ENCODE results near the gene SSTR3.

The SSTR3 gene

GRCh38 chr22:37179622-37180420 lies 32.5 kb downstream of the SSTR3 start:
- no peak overlapping the region for H2BK5ac ChIP-seq (ENCODE audit: low read depth, low read length, poor library complexity)
- no peak overlapping the region for H4K91ac ChIP-seq (ENCODE audit: low read depth, low read length)
- H3K4me1 ChIP-seq (ENCODE audit: control insufficient read depth in 1 of 2, insufficient read depth in 2 of 2, low read length in 2 of 2): peaks cover 35 to 36% of the 10 kb centered on the region in 2 experiments
- no peaks in the 10 kb centered on the region for H3K79me2 ChIP-seq (ENCODE audit: control insufficient read depth, insufficient read depth, low read length, poor library complexity)
- no peak overlapping the region for H4K12ac ChIP-seq (ENCODE audit: low read depth, low read length)
- no peak overlapping the region for H2AFZ ChIP-seq (ENCODE audit: insufficient read depth, low read length, poor library complexity)
- H3K14ac ChIP-seq (ENCODE audit: low read length): no peak overlapping the region
- H3K9me3 ChIP-seq (ENCODE audit: insufficient read depth, low read depth, low read length): no peaks in the 10 kb centered on the region
- no CpG with 5 or more reads among the region's 31 CpGs for WGBS (ENCODE audit: extremely low coverage, insufficient coverage, insufficient read length)
- no peak overlapping the region for H3K23ac ChIP-seq (ENCODE audit: low read length)
- H4K8ac ChIP-seq (ENCODE audit: low read depth, low read length): no peak overlapping the region
- H3K27me3 ChIP-seq (ENCODE audit: insufficient read depth, low read length): no peaks in the 10 kb centered on the region
- H2BK120ac ChIP-seq (ENCODE audit: insufficient read depth, low read length, poor library complexity): no peak overlapping the region
- no peak overlapping the region for H3K9ac ChIP-seq (ENCODE audit: low read length)
- no peak overlapping the region for H3K4me3 ChIP-seq (ENCODE audit: low read depth, low read length)
- peak overlapping the region; percentile 7 for H2BK12ac ChIP-seq (ENCODE audit: low read length)
- H3K4ac ChIP-seq (ENCODE audit: low read depth, low read length): no peak overlapping the region
- H3K79me1 ChIP-seq (ENCODE audit: low read length): peaks cover 22% of the 10 kb centered on the region
- H3K36me3 ChIP-seq (ENCODE audit: control insufficient read depth in 1 of 2, insufficient read depth in 2 of 2, low read length in 2 of 2): peaks cover 22 to 31% of the 10 kb centered on the region in 2 experiments
- H3K18ac ChIP-seq (ENCODE audit: low read length): no peak overlapping the region
- H3K4me2 ChIP-seq (ENCODE audit: low read length): no peak overlapping the region
- peak; percentile 95 for DNase-seq
- no peak overlapping the region for H2AK5ac ChIP-seq (ENCODE audit: low read length)
- H3K27ac ChIP-seq (ENCODE audit: low read depth, low read length): no peak overlapping the region

GRCh38 chr22:37179126-37179470 lies 33.2 kb downstream of the SSTR3 start:
- Histone ChIP-seq H4K12ac (ENCODE audit: low read depth, low read length) (peak overlapping the region; percentile 35), H3K27me3 (ENCODE audit: insufficient read depth, low read length) (no peaks in the 10 kb centered on the region), H3K4me3 (ENCODE audit: low read depth, low read length) (no peak overlapping the region), H2AK5ac (ENCODE audit: low read length) (peak overlapping the region; percentile 13), H3K14ac (ENCODE audit: low read length) (peak overlapping the region; percentile 5), H4K8ac (ENCODE audit: low read depth, low read length) (peak overlapping the region; percentile 34), H3K18ac (ENCODE audit: low read length) (no peak overlapping the region), H3K79me2 (ENCODE audit: control insufficient read depth, insufficient read depth, low read length, poor library complexity) (no peaks in the 10 kb centered on the region), H3K4me1 (ENCODE audit: control insufficient read depth in 1 of 2, insufficient read depth in 2 of 2, low read length in 2 of 2) (peaks cover 34 to 35% of the 10 kb centered on the region in 2 experiments), H3K9me3 (ENCODE audit: insufficient read depth, low read depth, low read length) (no peaks in the 10 kb centered on the region), H2AFZ (ENCODE audit: insufficient read depth, low read length, poor library complexity) (no peak overlapping the region), H3K79me1 (ENCODE audit: low read length) (peaks cover 22% of the 10 kb centered on the region), H2BK120ac (ENCODE audit: insufficient read depth, low read length, poor library complexity) (no peak overlapping the region), H3K36me3 (ENCODE audit: control insufficient read depth in 1 of 2, insufficient read depth in 2 of 2, low read length in 2 of 2) (peaks cover 21 to 28% of the 10 kb centered on the region in 2 experiments), H2BK5ac (ENCODE audit: low read depth, low read length, poor library complexity) (peak overlapping the region; percentile 3), H4K91ac (ENCODE audit: low read depth, low read length) (peak overlapping the region; percentile 31), H3K4me2 (ENCODE audit: low read length) (no peak overlapping the region), H3K9ac (ENCODE audit: low read length) (no peak overlapping the region), H3K27ac (ENCODE audit: low read depth, low read length) (peak overlapping the region; percentile 55), H3K4ac (ENCODE audit: low read depth, low read length) (no peak overlapping the region), H2BK12ac (ENCODE audit: low read length) (peak overlapping the region; percentile 61), H3K23ac (ENCODE audit: low read length) (no peak overlapping the region)
- no CpG with 5 or more reads among the region's 10 CpGs for WGBS (ENCODE audit: extremely low coverage, insufficient coverage, insufficient read length)
- peak; percentile 53 to 73 for DNase-seq

- H3K79me2 ChIP-seq (ENCODE audit: control insufficient read depth, insufficient read depth, low read length, poor library complexity): no peaks in the 10 kb centered on the region
- H2BK12ac ChIP-seq (ENCODE audit: low read length): peak overlapping the region; percentile 61
- H4K8ac ChIP-seq (ENCODE audit: low read depth, low read length): peak overlapping the region; percentile 34
- H3K14ac ChIP-seq (ENCODE audit: low read length): peak overlapping the region; percentile 5
- no peak overlapping the region for H3K18ac ChIP-seq (ENCODE audit: low read length)
- peaks cover 21 to 28% of the 10 kb centered on the region in 2 experiments for H3K36me3 ChIP-seq (ENCODE audit: control insufficient read depth in 1 of 2, insufficient read depth in 2 of 2, low read length in 2 of 2)
- H2AK5ac ChIP-seq (ENCODE audit: low read length): peak overlapping the region; percentile 13
- H3K4me1 ChIP-seq (ENCODE audit: control insufficient read depth in 1 of 2, insufficient read depth in 2 of 2, low read length in 2 of 2): peaks cover 30% of the 10 kb centered on the region in 2 experiments
- H3K27ac ChIP-seq (ENCODE audit: low read depth, low read length): peak overlapping the region; percentile 55
- H2AFZ ChIP-seq (ENCODE audit: insufficient read depth, low read length, poor library complexity): no peak overlapping the region
- peaks cover 19% of the 10 kb centered on the region for H3K79me1 ChIP-seq (ENCODE audit: low read length)
- peak overlapping the region; percentile 67 for H4K91ac ChIP-seq (ENCODE audit: low read depth, low read length)
- H3K4ac ChIP-seq (ENCODE audit: low read depth, low read length): no peak overlapping the region
- no peaks in the 10 kb centered on the region for H3K27me3 ChIP-seq (ENCODE audit: insufficient read depth, low read length)
- DNase-seq: peak; percentile 86 to 92
- H3K23ac ChIP-seq (ENCODE audit: low read length): no peak overlapping the region
- no peak overlapping the region for H3K4me2 ChIP-seq (ENCODE audit: low read length)
- WGBS (ENCODE audit: extremely low coverage, insufficient coverage, insufficient read length): no CpG with 5 or more reads among the region's 17 CpGs
- no peaks in the 10 kb centered on the region for H3K9me3 ChIP-seq (ENCODE audit: insufficient read depth, low read depth, low read length)
- peak overlapping the region; percentile 35 for H4K12ac ChIP-seq (ENCODE audit: low read depth, low read length)
- H2BK5ac ChIP-seq (ENCODE audit: low read depth, low read length, poor library complexity): peak overlapping the region; percentile 3
- H2BK120ac ChIP-seq (ENCODE audit: insufficient read depth, low read length, poor library complexity): peak overlapping the region; percentile 5
- no peak overlapping the region for H3K9ac ChIP-seq (ENCODE audit: low read length)
- no peak overlapping the region for H3K4me3 ChIP-seq (ENCODE audit: low read depth, low read length)
Observed at GRCh38 chr22:37178350-37179125, 33.7 kb downstream of the SSTR3 start.

GRCh38 chr22:37177755-37178154 lies 34.5 kb downstream of the SSTR3 start:
- Histone ChIP-seq H3K9ac (ENCODE audit: low read length) (no peak overlapping the region), H4K91ac (ENCODE audit: low read depth, low read length) (peak overlapping the region; percentile 67), H3K4me2 (ENCODE audit: low read length) (no peak overlapping the region), H3K36me3 (ENCODE audit: control insufficient read depth in 1 of 2, insufficient read depth in 2 of 2, low read length in 2 of 2) (peaks cover 19 to 26% of the 10 kb centered on the region in 2 experiments), H2BK5ac (ENCODE audit: low read depth, low read length, poor library complexity) (no peak overlapping the region), H3K4me1 (ENCODE audit: control insufficient read depth in 1 of 2, insufficient read depth in 2 of 2, low read length in 2 of 2) (peaks cover 26 to 29% of the 10 kb centered on the region in 2 experiments), H3K9me3 (ENCODE audit: insufficient read depth, low read depth, low read length) (no peaks in the 10 kb centered on the region), H3K27ac (ENCODE audit: low read depth, low read length) (no peak overlapping the region), H2AK5ac (ENCODE audit: low read length) (no peak overlapping the region), H3K79me2 (ENCODE audit: control insufficient read depth, insufficient read depth, low read length, poor library complexity) (no peaks in the 10 kb centered on the region), H2BK12ac (ENCODE audit: low read length) (peak overlapping the region; percentile 0), H3K23ac (ENCODE audit: low read length) (no peak overlapping the region), H2AFZ (ENCODE audit: insufficient read depth, low read length, poor library complexity) (no peak overlapping the region), H3K14ac (ENCODE audit: low read length) (no peak overlapping the region), H3K79me1 (ENCODE audit: low read length) (peaks cover 19% of the 10 kb centered on the region), H3K4me3 (ENCODE audit: low read depth, low read length) (no peak overlapping the region), H3K27me3 (ENCODE audit: insufficient read depth, low read length) (no peaks in the 10 kb centered on the region), H4K12ac (ENCODE audit: low read depth, low read length) (no peak overlapping the region), H4K8ac (ENCODE audit: low read depth, low read length) (no peak overlapping the region), H2BK120ac (ENCODE audit: insufficient read depth, low read length, poor library complexity) (no peak overlapping the region), H3K4ac (ENCODE audit: low read depth, low read length) (no peak overlapping the region), H3K18ac (ENCODE audit: low read length) (peak overlapping the region; percentile 14)
- WGBS (ENCODE audit: extremely low coverage, insufficient coverage, insufficient read length): no CpG with 5 or more reads among the region's 3 CpGs
- no peak for DNase-seq
